RWPE2 (cell line): Measurements from ENCODE around the gene PTPRD.

Source experiments
- ATAC-seq: fragments of 200-7000 bp; cut with Tn5 transposase; 3 replicates; pipeline ENCODE4 v1.9.1; 2021; ENCODE audit warnings: low read depth
- DNase-seq: peaks from one replicate; pipeline ENCODE4 v3.0.0-alpha.2; 2020; ENCODE audit warnings: low spot score
- H3K27ac ChIP-seq: fragments of 450-650 bp; 2 replicates; pipeline ENCODE4 v1.5.1; 2017; ENCODE audit warnings: mild to moderate bottlenecking; ENCODE audit not compliant: poor library complexity, severe bottlenecking
- H3K27me3 ChIP-seq: fragments of 250-450 bp; sonication (Bioruptor Pico); 2 replicates; pipeline ENCODE4 v1.5.1; 2021; ENCODE audit warnings: mild to moderate bottlenecking, moderate library complexity; ENCODE audit not compliant: insufficient read depth, poor library complexity, severe bottlenecking
- H3K36me3 ChIP-seq: fragments of 250-450 bp; sonication (Bioruptor Pico); 2 replicates; pipeline ENCODE4 v1.5.1; 2020; ENCODE audit warnings: low read depth, mild to moderate bottlenecking, moderate library complexity
- H3K4me1 ChIP-seq: fragments of 250-450 bp; sonication (Bioruptor Pico); 2 replicates; pipeline ENCODE4 v1.5.1; 2021; ENCODE audit warnings: mild to moderate bottlenecking, moderate library complexity; ENCODE audit not compliant: insufficient read depth, poor library complexity, severe bottlenecking
- H3K4me3 ChIP-seq: fragments of 250-450 bp; sonication (Bioruptor Pico); 2 replicates; pipeline ENCODE4 v1.5.1; 2021; ENCODE audit warnings: mild to moderate bottlenecking, moderate library complexity; ENCODE audit not compliant: severe bottlenecking
- H3K9me3 ChIP-seq: fragments of 250-450 bp; sonication (Bioruptor Pico); 2 replicates; pipeline ENCODE4 v1.5.1; 2021; ENCODE audit warnings: mild to moderate bottlenecking, moderate library complexity; ENCODE audit not compliant: severe bottlenecking
- CTCF ChIP-seq: fragments of 450-650 bp; IDR thresholded peaks from one replicate; pipeline ENCODE4 v1.5.1; 2017; ENCODE audit warnings: mild to moderate bottlenecking, moderate library complexity; ENCODE audit not compliant: poor library complexity, severe bottlenecking

PTPRD gene

GRCh38 chr9:8605096-8605495 is 2007.7 kb downstream of the PTPRD start:
- Histone ChIP-seq H3K4me3 (no peak overlapping the region), H3K36me3 (no peaks in the 10 kb centered on the region), H3K4me1 (no peaks in the 10 kb centered on the region), H3K27me3 (no peaks in the 10 kb centered on the region), H3K27ac (no peak overlapping the region), H3K9me3 (no peaks in the 10 kb centered on the region)
- ATAC-seq (no peak), DNase-seq (no peak)
- TF ChIP-seq CTCF: no peak

DNA sequence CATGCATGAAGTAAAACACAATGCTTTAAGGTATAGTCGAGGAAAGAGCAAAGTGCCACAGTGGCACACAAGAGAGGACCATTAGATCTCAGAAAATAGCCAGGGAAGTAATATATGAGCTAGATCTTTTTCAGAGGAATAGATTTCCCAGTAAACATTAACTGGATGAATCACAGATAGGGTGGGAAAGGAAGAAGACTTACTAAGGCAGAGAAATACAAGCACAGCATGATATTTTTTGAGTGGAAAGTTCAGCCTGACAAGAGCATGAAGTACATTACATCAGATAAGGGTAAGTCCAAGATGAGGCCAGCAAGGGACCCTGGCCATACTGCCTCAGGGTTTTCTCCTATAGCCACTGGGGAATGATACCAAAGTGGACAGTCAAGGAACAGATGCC is 2008.6 kb downstream of the PTPRD start:
- Histone ChIP-seq H3K27ac (no peak overlapping the region), H3K4me1 (no peaks in the 10 kb centered on the region), H3K4me3 (no peak overlapping the region), H3K27me3 (no peaks in the 10 kb centered on the region), H3K9me3 (no peaks in the 10 kb centered on the region), H3K36me3 (no peaks in the 10 kb centered on the region)
- no peak for TF ChIP-seq CTCF
- DNase-seq (no peak), ATAC-seq (no peak)

DNA sequence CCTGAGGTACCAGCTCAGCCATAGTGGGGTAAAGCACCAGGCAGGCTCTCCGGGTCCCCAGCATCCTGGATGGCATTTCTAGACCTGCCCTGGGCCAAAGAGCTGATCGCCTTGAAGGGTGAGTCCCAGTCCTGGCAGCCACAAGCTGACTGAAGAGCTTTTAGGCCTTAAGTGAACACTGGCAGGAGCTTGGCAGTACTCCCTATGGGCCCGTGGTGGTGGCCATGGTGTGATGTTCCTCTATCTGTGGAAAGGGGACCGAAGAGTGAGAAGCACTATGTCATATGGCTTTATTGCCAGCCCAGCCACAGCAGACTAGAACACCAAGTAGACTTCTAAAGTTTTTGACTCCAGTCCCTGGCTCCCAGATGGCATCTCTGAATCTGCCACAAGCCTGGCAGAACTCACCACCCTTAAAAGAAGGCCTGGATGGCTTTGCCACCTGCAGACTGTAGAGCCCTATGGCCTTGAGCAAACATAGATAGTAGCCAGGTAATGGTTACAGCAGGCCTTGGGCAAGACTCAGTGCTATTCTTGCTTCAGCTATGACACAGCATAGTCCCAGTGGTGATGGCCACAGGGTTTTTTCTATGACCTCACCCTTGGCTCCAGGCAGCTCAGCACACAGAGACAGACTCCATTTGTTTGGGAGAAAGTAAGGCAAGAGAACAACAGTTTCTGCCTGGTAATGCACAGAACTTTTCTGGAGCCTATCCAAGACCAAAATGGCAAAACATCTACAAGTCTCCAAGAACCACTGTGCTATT is 2011.7 kb downstream of the PTPRD start:
- no peak for TF ChIP-seq CTCF
- no peaks in the 10 kb centered on the region for H3K36me3 ChIP-seq
- no peaks in the 10 kb centered on the region for H3K27me3 ChIP-seq
- no peak for DNase-seq
- no peak for ATAC-seq
- no peak overlapping the region for H3K4me3 ChIP-seq
- H3K27ac ChIP-seq: no peak overlapping the region
- no peaks in the 10 kb centered on the region for H3K4me1 ChIP-seq
- no peaks in the 10 kb centered on the region for H3K9me3 ChIP-seq

GRCh38 chr9:8599937-8600336 is 2012.9 kb downstream of the PTPRD start:
- Histone ChIP-seq H3K27ac (no peak overlapping the region), H3K27me3 (no peaks in the 10 kb centered on the region), H3K4me3 (no peak overlapping the region), H3K9me3 (no peaks in the 10 kb centered on the region), H3K36me3 (no peaks in the 10 kb centered on the region), H3K4me1 (no peaks in the 10 kb centered on the region)
- DNase-seq: no peak
- TF ChIP-seq CTCF: no peak
- no peak for ATAC-seq

DNA sequence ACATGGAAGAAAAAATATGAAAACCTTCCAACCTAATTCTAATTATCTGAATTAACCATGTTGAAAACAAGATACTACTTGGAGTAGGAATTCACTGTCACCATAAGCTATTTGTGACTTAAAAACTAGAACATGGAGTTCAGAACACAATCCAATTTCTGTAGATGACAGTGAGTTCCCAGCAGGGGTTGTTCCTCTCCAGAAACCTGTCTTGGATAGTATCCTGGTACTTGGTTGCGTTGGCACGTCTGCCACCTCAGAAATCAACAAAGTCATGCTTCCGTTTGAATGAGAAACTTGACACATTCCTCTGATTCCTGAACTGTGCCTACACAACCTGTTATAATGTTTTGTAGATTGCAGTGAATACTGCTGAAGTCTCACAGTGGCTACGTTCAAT is 2023.3 kb downstream of the PTPRD start:
- peaks cover 2% of the 10 kb centered on the region for H3K9me3 ChIP-seq
- TF ChIP-seq CTCF: no peak
- no peaks in the 10 kb centered on the region for H3K4me1 ChIP-seq
- H3K4me3 ChIP-seq: no peak overlapping the region
- H3K27ac ChIP-seq: no peak overlapping the region
- H3K36me3 ChIP-seq: no peaks in the 10 kb centered on the region
- ATAC-seq (no peak), DNase-seq (no peak)
- H3K27me3 ChIP-seq: no peaks in the 10 kb centered on the region
